GM23248 (cell line): Measurements from ENCODE around the gene KRT36. TPM values are rescaled to one million over a fixed set of nuclear protein-coding genes. Genes with fewer than 3 reads are reported as not detected.

ENCODE experiments used
- DNase-seq: peaks from one replicate; pipeline ENCODE4 v3.0.0-alpha.2; 2015
- H2AFZ ChIP-seq: fragments of 200-600 bp; sonication (generic); 2 replicates; pipeline ENCODE4 v1.6.1; 2016; ENCODE audit warnings: antibody characterized with exemption
- H3F3A ChIP-seq: fragments of 200-600 bp; sonication (generic); 2 replicates; pipeline ENCODE4 v1.6.1; 2016; ENCODE audit warnings: mild to moderate bottlenecking, antibody characterized with exemption, mixed run types; ENCODE audit not compliant: insufficient read depth
- H3K27ac ChIP-seq: fragments of 200-600 bp; sonication (generic); 2 replicates; pipeline ENCODE4 v1.5.1; 2016; ENCODE audit warnings: mild to moderate bottlenecking
- H3K27me3 ChIP-seq: fragments of 200-600 bp; sonication (generic); replicated peaks from 2 replicates; pipeline ENCODE4 v1.6.1; 2016; ENCODE audit warnings: mild to moderate bottlenecking; ENCODE audit not compliant: insufficient read depth
- H3K36me3 ChIP-seq: fragments of 200-600 bp; sonication (generic); 2 replicates; pipeline ENCODE4 v1.6.1; 2016; ENCODE audit warnings: low read depth, mild to moderate bottlenecking
- H3K4me1 ChIP-seq: fragments of 200-600 bp; sonication (generic); 2 replicates; pipeline ENCODE4 v1.6.1; 2016; ENCODE audit warnings: mild to moderate bottlenecking; ENCODE audit not compliant: insufficient read depth
- H3K4me2 ChIP-seq: fragments of 200-600 bp; sonication (generic); one replicate; pipeline ENCODE4 v1.6.1; 2016; ENCODE audit warnings: mild to moderate bottlenecking; ENCODE audit not compliant: unreplicated experiment
- H3K4me3 ChIP-seq: fragments of 200-600 bp; sonication (generic); 2 replicates; pipeline ENCODE4 v1.5.1; 2016; ENCODE audit warnings: mild to moderate bottlenecking
- H3K79me2 ChIP-seq: fragments of 200-600 bp; sonication (generic); 2 replicates; pipeline ENCODE4 v1.6.1; 2016; ENCODE audit warnings: mild to moderate bottlenecking; ENCODE audit not compliant: insufficient read depth
- H3K9ac ChIP-seq: fragments of 200-600 bp; sonication (generic); 2 replicates; pipeline ENCODE4 v1.6.1; 2016; ENCODE audit warnings: mild to moderate bottlenecking
- H3K9me2 ChIP-seq: fragments of 200-600 bp; sonication (generic); 2 replicates; pipeline ENCODE4 v1.6.1; 2016; ENCODE audit warnings: mixed run types, mild to moderate bottlenecking, moderate library complexity; ENCODE audit not compliant: insufficient read depth
- H3K9me3 ChIP-seq: fragments of 200-600 bp; sonication (generic); one replicate; pipeline ENCODE4 v1.6.1; 2017; ENCODE audit warnings: low read depth
- H4K20me1 ChIP-seq: fragments of 200-600 bp; sonication (generic); 2 replicates; pipeline ENCODE4 v1.6.0; 2016; ENCODE audit not compliant: insufficient read depth
- EZH2 ChIP-seq: fragments of 200-600 bp; sonication (generic); IDR thresholded peaks from 2 replicates; pipeline ENCODE4 v1.6.1; 2018; ENCODE audit warnings: antibody characterized with exemption, mild to moderate bottlenecking; ENCODE audit not compliant: insufficient read depth, poor library complexity, severe bottlenecking
- EZH2phosphoT487 ChIP-seq: fragments of 200-600 bp; sonication (generic); IDR thresholded peaks from 2 replicates; pipeline ENCODE4 v1.6.1; 2018; ENCODE audit warnings: antibody characterized with exemption, moderate library complexity, mild to moderate bottlenecking, low read depth; ENCODE audit not compliant: insufficient read depth
- WGBS, 2 experiments: methylation state at CpG; one replicate each; pipeline ENCODE4 v1.1.6; 2015 to 2017; ENCODE audit warnings: low lambda C conversion rate in 2 of 2, low coverage in 1 of 2; ENCODE audit errors: missing lambda C conversion rate in 2 of 2; 5-methylcytosine and 5-hydroxymethylcytosine counted together
- in situ Hi-C: fragments of 300-500 bp; cut with MboI; formaldehyde crosslinking; loops from 2 replicates; pipeline ENCODE4 v1.15.0; 2020
- polyA plus RNA-seq: library from polyadenylated mRNA; unstranded; fragments of >200 nt; fragmentation: Nextera tagmentation; extraction: Ambion mirVana; gene quantifications from 2 replicates; pipeline ENCODE4 v1.2.1, GENCODE V29; 2016
- total RNA-seq: library from RNA; depleted of rRNA; stranded (reverse); fragments of >200 nt; shearing (Covaris generic); gene quantifications from 2 replicates; pipeline ENCODE4 v1.2.3, GENCODE V29; 2014

The KRT36 gene
- total and polyA plus RNA-seq, 2 experiments from 2014 or later: not detected

GRCh38 chr17:41492351-41492750, 2.6 kb upstream of the KRT36 start:
- peaks cover 12% of the 10 kb centered on the region for H3K4me1 ChIP-seq
- H3K79me2 ChIP-seq: no peaks in the 10 kb centered on the region
- no peak for DNase-seq
- in situ Hi-C loops: no loop called here
- no peaks in the 10 kb centered on the region for H3K36me3 ChIP-seq
- no peak overlapping the region for H3K4me2 ChIP-seq
- H3K9me2 ChIP-seq: no peaks in the 10 kb centered on the region
- no peaks in the 10 kb centered on the region for H3F3A ChIP-seq
- no peak overlapping the region for H3K27ac ChIP-seq
- no peaks in the 10 kb centered on the region for H3K9me3 ChIP-seq
- H3K4me3 ChIP-seq: no peak overlapping the region
- 70 to 72% methylated on average over 6 of the region's 6 CpGs for WGBS, 2 experiments
- no peak overlapping the region for H2AFZ ChIP-seq
- no peaks in the 10 kb centered on the region for H3K27me3 ChIP-seq
- no peak overlapping the region for H3K9ac ChIP-seq
- TF ChIP-seq EZH2phosphoT487: no peak
- no peak for TF ChIP-seq EZH2
- no peaks in the 10 kb centered on the region for H4K20me1 ChIP-seq

GRCh38 chr17:41491476-41491875, 1.8 kb upstream of the KRT36 start:
- no peak overlapping the region for H2AFZ ChIP-seq
- TF ChIP-seq EZH2phosphoT487 (no peak), EZH2 (no peak)
- in situ Hi-C loops: no loop called here
- no peaks in the 10 kb centered on the region for H3K79me2 ChIP-seq
- H3K4me2 ChIP-seq: no peak overlapping the region
- WGBS, 2 experiments: 52 to 76% methylated on average over 2 of the region's 2 CpGs
- H3K27me3 ChIP-seq: no peaks in the 10 kb centered on the region
- H3K36me3 ChIP-seq: no peaks in the 10 kb centered on the region
- peaks cover 11% of the 10 kb centered on the region for H3K4me1 ChIP-seq
- no peaks in the 10 kb centered on the region for H3K9me2 ChIP-seq
- no peak overlapping the region for H3K9ac ChIP-seq
- H3F3A ChIP-seq: no peaks in the 10 kb centered on the region
- H3K9me3 ChIP-seq: no peaks in the 10 kb centered on the region
- no peak overlapping the region for H3K27ac ChIP-seq
- no peaks in the 10 kb centered on the region for H4K20me1 ChIP-seq
- no peak for DNase-seq
- no peak overlapping the region for H3K4me3 ChIP-seq

- H3K9me3 ChIP-seq: no peaks in the 10 kb centered on the region
- H3K36me3 ChIP-seq: no peaks in the 10 kb centered on the region
- 70 to 74% methylated on average over 10 of the region's 10 CpGs for WGBS, 2 experiments
- no peaks in the 10 kb centered on the region for H3K9me2 ChIP-seq
- in situ Hi-C loops: no loop called here
- no peak overlapping the region for H3K4me2 ChIP-seq
- TF ChIP-seq EZH2phosphoT487: no peak
- no peak for TF ChIP-seq EZH2
- no peaks in the 10 kb centered on the region for H3F3A ChIP-seq
- no peak overlapping the region for H3K9ac ChIP-seq
- H3K79me2 ChIP-seq: no peaks in the 10 kb centered on the region
- no peaks in the 10 kb centered on the region for H3K27me3 ChIP-seq
- H3K4me3 ChIP-seq: no peak overlapping the region
- no peak for DNase-seq
- no peak overlapping the region for H2AFZ ChIP-seq
- peaks cover 9% of the 10 kb centered on the region for H3K4me1 ChIP-seq
- H3K27ac ChIP-seq: no peak overlapping the region
- no peaks in the 10 kb centered on the region for H4K20me1 ChIP-seq
Observed at GRCh38 chr17:41490000-41490990, 585 bp upstream of the KRT36 start.

- no peaks in the 10 kb centered on the region for H3K4me1 ChIP-seq
- no peak overlapping the region for H3K4me2 ChIP-seq
- H3K27me3 ChIP-seq: 0 out of 2 replicates have a peak, but pooled peaks cover 4% of the 10 kb centered on the region
- no peak overlapping the region for H3K9ac ChIP-seq
- no peaks in the 10 kb centered on the region for H4K20me1 ChIP-seq
- H3K36me3 ChIP-seq: no peaks in the 10 kb centered on the region
- H3K4me3 ChIP-seq: no peak overlapping the region
- no peak overlapping the region for H3K27ac ChIP-seq
- no peak for DNase-seq
- no peaks in the 10 kb centered on the region for H3K79me2 ChIP-seq
- in situ Hi-C loops: no loop called here
- no peaks in the 10 kb centered on the region for H3K9me3 ChIP-seq
- H2AFZ ChIP-seq: no peak overlapping the region
- H3K9me2 ChIP-seq: no peaks in the 10 kb centered on the region
- WGBS, 2 experiments: 66 to 68% methylated on average over 29 of the region's 29 CpGs
- no peaks in the 10 kb centered on the region for H3F3A ChIP-seq
- no peak for TF ChIP-seq EZH2
- TF ChIP-seq EZH2phosphoT487: no peak
Observed at GRCh38 chr17:41486809-41487530, 2.7 kb downstream of the KRT36 start.
